ENCODE results near the gene RNF8. TPM values are rescaled to one million over a fixed set of nuclear protein-coding genes. Genes with fewer than 3 reads are reported as not detected.

The RNF8 gene
- total RNA-seq, 1 donor from 2014 or later: 34.2 TPM

DNA sequence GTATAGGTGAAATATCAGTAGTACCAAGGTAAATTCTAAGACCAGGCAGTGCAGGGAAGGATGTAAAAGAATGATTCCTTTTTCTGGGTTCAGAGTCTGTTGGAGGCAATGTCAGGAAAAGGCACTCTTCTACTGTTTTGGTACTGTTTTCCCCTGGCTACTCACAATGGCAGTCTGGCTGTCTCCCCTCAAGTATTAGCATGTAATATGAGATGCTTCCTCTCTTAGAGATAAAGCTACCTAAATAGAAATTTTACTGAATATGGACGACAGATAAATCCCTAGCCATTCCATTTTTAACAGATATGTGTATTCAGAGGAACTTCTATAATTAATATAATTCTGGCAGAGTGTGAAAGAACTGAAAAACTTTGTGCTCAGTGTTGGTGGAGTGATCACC, 3.5 kb downstream of the RNF8 start:
- peaks cover 5% of the 10 kb centered on the region for H3K27me3 Mint-ChIP-seq
- no peak overlapping the region for H3K4me3 Mint-ChIP-seq (ENCODE audit: low read depth)
- no peak for DNase-seq (ENCODE audit: low spot score, unreplicated experiment)
- H3K36me3 Mint-ChIP-seq (ENCODE audit: insufficient read depth): peaks cover 2% of the 10 kb centered on the region
- H3K9me3 Mint-ChIP-seq (ENCODE audit: low read depth): no peaks in the 10 kb centered on the region
- no peak overlapping the region for H3K27ac Mint-ChIP-seq
- H3K4me1 Mint-ChIP-seq (ENCODE audit: low read depth): peaks cover 24% of the 10 kb centered on the region
- TF ChIP-seq CTCF (IDR thresholded peaks at IDR 0.05; ENCODE audit: unreplicated experiment): no peak

DNA sequence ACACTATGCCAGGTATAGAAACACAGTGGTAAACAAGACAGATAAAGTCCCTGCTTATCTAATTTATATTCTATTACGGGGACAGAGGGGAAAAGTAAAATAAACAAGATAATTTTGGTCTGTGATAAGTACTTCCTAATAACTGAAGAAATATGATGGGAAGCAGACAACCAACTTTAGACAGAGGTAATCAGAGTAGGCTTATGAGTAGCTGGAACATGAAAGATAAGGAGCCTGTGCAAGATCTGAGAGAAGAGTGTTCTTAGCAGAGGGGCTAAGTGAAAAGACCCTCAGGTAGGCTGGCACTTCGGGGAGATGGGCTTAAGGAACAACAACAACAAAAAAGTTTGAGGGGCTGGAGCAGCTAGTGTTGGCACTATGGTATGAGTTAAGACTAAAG, 4.1 kb downstream of the RNF8 start:
- Mint-ChIP-seq H3K36me3 (ENCODE audit: insufficient read depth) (peaks cover 2% of the 10 kb centered on the region), H3K4me1 (ENCODE audit: low read depth) (peaks cover 24% of the 10 kb centered on the region), H3K27me3 (peaks cover 5% of the 10 kb centered on the region), H3K9me3 (ENCODE audit: low read depth) (no peaks in the 10 kb centered on the region), H3K4me3 (ENCODE audit: low read depth) (no peak overlapping the region), H3K27ac (no peak overlapping the region)
- DNase-seq (ENCODE audit: low spot score, unreplicated experiment): no peak
- no peak for TF ChIP-seq CTCF (IDR thresholded peaks at IDR 0.05; ENCODE audit: unreplicated experiment)

DNA sequence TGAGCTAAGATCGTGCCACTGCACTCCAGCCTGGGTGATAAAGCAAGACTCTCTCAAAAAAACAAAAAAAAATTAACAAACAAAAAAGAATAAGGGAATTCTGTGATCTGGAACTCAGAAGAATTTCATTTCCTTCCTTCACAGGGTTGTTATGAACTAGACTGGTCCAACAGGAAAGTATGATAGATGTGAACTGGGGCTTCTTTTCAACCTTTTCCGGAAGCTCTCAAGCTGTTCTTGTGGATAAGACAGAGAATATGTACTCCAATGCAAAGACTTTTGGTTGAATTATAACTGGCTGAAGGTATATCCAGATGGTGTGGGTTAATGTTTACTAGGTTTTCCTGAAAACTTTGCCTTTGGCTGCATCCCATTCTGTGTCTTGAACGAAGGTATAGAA, 5.3 kb downstream of the RNF8 start:
- Mint-ChIP-seq H3K27me3 (no peaks in the 10 kb centered on the region), H3K9me3 (ENCODE audit: low read depth) (no peaks in the 10 kb centered on the region), H3K36me3 (ENCODE audit: insufficient read depth) (peaks cover 2% of the 10 kb centered on the region), H3K4me3 (ENCODE audit: low read depth) (no peak overlapping the region), H3K4me1 (ENCODE audit: low read depth) (peaks cover 21% of the 10 kb centered on the region), H3K27ac (no peak overlapping the region)
- no peak for TF ChIP-seq CTCF (IDR thresholded peaks at IDR 0.05; ENCODE audit: unreplicated experiment)
- DNase-seq (ENCODE audit: low spot score, unreplicated experiment): no peak

DNA sequence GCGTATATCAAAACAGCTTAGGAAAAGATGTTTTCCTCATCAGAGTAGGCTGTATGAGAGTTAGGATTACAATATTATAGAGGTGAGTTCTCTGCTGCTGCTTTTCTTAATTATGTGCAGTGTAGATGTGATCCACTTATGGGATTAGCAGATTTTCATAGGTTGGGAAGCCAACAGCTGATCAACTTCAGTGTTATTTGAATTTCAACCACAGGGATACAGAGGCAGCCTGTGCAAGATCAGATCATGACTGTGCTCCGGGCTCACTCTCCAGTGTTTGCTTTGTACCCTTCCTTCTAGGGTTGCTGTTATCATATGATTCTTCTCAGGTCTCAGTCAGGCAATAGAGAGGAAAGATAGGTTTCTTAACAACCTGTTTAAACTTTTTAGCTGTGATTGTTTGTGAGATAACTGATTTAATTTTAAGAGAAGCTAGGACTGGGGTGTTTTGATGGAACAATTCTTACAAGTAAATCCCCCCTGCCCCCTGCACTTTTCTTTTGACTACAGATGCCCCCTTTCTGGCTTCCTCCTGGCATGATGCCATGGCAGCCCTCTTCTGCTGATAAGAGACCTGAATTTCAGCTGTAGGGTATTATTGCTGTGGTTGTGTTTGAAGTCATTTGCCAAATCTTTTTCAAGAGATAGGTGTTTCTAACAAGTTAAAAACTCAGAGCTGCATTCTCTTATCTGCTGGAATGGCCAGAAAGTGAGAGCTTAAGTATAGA, 8.5 kb downstream of the RNF8 start:
- DNase-seq (ENCODE audit: low spot score, unreplicated experiment): no peak
- Mint-ChIP-seq H3K27ac (no peak overlapping the region), H3K4me3 (ENCODE audit: low read depth) (no peak overlapping the region), H3K36me3 (ENCODE audit: insufficient read depth) (peaks cover 4% of the 10 kb centered on the region), H3K27me3 (no peaks in the 10 kb centered on the region), H3K9me3 (ENCODE audit: low read depth) (no peaks in the 10 kb centered on the region), H3K4me1 (ENCODE audit: low read depth) (peaks cover 18% of the 10 kb centered on the region)
- no peak for TF ChIP-seq CTCF (IDR thresholded peaks at IDR 0.05; ENCODE audit: unreplicated experiment)

DNA sequence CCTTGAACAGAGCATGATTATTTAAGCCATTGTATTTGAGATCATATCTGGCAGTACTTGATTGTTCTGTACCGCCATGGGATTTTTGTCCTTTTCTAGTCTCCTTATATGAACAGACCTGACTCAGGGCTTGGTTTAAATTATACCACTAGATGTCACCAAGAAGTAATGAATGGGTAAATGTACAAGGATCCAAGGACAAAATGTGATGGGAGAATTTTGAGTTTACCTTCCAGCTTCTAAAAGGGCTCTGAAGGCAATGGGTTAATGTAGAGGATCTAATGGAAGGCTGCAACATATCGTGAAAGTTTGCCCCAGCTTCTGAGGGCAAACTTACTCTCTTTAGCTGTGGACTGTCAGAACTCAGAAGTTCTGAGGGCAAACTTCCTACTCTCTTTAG, 12.0 kb downstream of the RNF8 start:
- Mint-ChIP-seq H3K27me3 (no peaks in the 10 kb centered on the region), H3K4me3 (ENCODE audit: low read depth) (no peak overlapping the region), H3K9me3 (ENCODE audit: low read depth) (no peaks in the 10 kb centered on the region), H3K27ac (no peak overlapping the region), H3K4me1 (ENCODE audit: low read depth) (peaks cover 17% of the 10 kb centered on the region), H3K36me3 (ENCODE audit: insufficient read depth) (peaks cover 13% of the 10 kb centered on the region)
- no peak for TF ChIP-seq CTCF (IDR thresholded peaks at IDR 0.05; ENCODE audit: unreplicated experiment)
- no peak for DNase-seq (ENCODE audit: low spot score, unreplicated experiment)
